HG02571 (cell line): ENCODE results near the gene SDK1.

ENCODE experiments used
- ATAC-seq: cut with Tn5 transposase; IDR thresholded peaks from one replicate; pipeline ENCODE4 v1.9.1; 2021; ENCODE audit warnings: mild to moderate bottlenecking, moderate library complexity; ENCODE audit not compliant: unreplicated experiment

Gene SDK1

DNA sequence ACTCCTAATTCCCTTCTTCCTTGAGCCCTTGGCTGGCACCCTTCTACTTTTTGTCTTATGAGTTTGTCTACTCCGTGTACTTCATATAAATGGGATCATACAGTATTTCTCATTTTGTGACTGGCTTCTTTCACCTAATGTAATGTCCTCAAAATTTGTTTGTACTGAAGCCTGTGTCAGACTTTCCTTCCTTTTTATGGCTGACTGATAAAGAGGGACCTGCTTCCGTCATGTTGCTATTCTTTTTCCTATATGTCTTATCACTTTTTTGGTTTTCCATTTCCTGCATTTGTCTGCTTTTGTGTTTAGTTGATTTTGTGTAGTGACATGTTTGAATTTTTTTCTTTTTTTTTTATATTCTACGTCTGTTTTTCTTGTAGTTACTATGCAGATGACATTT, 470.9 kb downstream of the SDK1 start:
- ATAC-seq, result no peak

DNA sequence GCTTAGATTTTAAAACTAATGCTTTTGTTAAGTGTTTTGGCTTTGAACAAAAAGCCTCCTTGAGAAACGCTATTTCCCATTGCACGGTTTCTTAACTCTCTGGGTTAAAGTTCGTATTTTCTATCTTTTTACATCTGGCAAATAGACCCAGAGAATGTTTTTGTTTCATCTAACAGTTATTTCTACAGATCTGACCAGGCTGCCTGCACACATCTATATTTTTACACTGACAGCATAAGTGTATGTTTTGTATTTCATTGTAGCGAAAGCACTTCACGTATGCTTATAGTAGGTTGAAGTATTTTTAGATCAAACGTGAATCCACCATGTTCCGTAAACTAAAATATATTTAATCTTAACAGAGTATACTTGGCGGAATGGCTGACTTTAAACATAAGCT, 477.3 kb downstream of the SDK1 start:
- ATAC-seq, result no peak

DNA sequence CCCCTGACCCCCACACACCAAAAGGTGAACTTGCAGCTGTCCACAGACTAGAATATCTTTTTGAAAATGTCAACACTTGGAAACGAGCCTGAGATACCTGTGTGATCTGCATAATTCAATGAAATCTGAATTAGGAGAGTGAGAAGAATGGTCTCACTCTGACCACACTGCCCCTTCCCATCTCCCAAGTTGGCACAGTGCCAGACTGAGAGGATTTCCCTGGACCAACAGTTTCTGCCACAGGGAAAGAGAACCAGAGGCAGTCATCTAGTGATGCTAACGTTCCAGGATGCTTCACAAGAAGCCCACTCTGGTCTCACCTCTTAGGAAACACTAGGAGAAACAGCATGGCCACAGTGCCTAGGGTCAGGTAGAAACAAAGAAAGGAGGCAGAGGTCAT, 479.0 kb downstream of the SDK1 start:
- ATAC-seq, result no peak

DNA sequence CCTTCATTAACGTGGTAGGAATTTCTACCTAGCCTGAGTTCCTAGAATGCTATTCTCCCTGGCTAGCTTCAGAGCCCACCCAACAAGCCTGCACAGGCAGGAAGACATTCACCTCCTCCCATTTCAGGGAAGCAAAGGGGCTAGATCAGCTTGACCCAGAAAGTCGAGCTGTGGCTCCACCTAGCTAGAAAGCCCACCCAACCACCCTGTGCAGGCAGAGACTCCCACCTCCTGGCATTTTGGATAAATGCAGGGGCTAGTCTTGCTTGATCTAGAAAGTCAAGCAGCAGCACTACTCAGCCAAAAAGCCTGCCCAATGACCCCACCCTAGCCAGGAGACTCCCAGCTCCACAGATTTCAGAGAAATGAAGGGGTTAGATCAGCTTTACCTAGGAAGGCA, 479.5 kb downstream of the SDK1 start:
- no peak for ATAC-seq

DNA sequence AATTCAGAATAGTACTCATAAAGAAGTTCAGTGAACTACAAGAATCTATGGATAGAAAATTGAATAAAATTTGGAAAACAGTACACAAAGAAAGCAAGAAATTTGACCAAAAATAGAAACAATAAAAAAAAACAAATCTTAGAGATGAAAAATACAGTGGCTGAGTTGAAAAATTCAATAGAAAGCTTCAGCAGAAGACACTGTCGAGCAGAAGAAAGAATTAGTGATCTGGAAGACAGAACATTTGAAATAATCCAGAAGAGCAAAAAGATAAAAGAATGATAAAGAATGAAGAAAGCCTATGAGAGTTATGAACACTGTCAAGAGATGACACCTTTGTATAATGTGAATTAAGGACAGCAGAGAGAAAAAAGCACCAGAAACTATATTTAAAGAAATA, 480.6 kb downstream of the SDK1 start:
- ATAC-seq, result no peak

DNA sequence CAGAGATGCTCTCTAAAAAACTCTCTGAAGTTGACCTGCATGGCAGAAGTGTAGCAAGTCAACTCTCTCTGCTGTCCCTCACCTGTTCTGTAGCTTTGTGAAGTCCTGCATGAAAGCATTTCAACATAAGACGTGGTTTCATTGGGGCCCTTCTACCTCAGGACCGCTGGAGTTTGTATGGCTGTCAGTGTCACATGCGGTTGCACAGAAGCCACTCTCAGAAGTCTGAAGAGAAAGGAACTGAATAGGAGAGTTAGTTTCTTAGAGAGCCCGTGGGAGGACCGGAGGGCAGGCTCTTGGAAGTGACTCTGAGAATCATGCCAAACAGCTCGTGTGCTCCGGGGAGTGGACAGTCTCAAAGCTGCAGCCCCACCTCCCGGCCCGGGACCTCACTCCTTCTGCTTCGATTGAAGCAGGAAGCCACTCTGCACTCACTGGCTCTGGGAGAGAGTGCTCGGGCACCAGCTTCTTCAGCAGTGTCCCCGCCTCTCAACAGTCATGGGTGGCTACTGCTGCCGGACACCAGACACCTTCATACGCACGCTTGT, 486.7 kb downstream of the SDK1 start:
- ATAC-seq, result no peak

DNA sequence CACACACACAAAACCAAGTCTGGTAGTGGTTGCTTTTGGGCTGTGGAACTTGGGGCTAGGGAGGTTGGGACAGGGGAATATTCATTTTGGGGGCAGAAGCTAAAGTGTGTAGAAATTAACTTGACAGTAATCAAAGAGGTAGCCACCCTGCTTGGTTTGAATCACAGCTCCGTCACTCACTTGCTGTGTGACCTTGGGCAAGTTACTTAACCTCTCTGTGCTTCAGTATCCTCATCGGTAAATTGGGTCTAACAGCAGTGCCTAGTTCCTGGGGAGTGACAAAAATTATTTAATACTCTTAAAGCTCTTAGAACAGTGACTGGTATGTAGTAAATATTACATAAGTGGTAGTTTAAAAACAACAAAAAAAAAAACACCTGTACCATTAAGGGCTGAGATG, 489.8 kb downstream of the SDK1 start:
- ATAC-seq, result no peak

DNA sequence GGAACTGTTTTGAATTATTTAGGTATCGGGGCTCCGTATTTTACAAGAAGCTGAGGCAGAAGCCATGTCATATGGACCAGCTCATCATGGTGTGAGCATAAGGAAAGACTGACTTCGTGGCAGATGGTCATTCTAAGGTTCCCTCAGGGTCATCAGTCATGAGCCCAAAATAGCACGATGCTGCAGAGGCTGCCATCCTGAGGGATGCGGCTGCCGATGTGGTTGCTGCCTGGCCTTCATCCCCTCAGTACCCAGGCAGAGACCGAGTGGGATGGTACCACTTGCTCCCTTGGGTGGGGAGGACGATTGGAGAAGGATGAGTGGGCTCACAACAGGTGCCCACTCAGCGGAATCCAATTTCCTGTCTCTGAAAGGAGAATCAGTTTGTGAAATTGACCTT, 490.3 kb downstream of the SDK1 start:
- no peak for ATAC-seq

DNA sequence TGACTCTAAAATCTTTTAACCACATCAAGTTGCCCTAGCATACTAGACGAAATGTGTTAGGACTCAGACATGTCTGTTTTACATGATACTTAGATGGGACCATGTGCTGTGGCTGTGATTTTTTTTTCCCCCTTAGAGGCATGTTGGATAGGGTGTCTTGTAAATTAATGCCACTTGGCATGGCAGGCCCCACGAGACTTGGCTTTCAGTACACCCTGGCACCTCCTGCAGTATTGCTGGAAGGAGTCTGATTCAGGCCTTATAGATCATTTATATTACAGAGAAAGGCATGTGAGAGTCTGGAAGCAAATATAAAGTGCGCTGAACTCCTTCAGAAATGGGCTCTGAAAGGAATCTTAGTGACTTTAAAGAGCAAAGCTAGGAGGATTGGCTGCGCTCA, 494.1 kb downstream of the SDK1 start:
- ATAC-seq, result no peak

DNA sequence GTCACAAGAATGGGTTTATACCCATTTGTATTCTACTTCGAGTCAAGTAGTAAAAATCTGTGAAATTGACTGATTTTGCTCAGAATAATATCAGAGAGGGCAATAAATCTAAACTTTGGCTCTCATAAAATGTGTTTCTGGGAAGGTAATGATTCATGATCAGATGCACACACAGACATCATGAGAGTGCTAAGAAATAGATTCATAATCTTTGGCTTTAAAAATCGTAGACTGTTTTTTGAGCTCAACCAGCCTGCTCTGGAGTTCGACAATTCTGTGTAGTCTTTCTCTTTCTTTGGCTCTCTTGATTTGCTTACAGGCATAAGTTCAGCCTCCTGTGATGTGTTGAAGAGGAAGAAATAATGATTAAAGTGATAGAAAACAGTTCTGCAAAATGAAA, 494.7 kb downstream of the SDK1 start:
- ATAC-seq, result no peak

DNA sequence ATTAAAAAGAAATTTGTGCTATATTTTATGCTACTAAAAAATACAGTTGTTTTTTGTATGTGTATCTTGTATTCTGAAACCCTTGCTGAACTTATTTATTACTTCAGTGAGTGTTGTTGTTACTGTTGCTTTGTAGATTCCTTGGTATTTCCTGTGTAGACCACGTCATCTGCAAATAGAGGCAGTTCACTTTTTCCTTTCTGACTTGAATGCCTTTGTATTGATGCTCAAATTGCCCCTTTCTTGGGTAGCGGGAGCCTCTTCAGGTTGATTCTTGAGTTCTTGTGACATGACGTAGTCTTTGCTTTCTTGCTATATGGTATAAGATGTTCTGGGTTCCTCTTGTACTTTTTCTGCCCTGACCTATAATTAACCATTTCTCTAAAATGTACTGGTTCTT, 504.1 kb downstream of the SDK1 start:
- ATAC-seq, result no peak

DNA sequence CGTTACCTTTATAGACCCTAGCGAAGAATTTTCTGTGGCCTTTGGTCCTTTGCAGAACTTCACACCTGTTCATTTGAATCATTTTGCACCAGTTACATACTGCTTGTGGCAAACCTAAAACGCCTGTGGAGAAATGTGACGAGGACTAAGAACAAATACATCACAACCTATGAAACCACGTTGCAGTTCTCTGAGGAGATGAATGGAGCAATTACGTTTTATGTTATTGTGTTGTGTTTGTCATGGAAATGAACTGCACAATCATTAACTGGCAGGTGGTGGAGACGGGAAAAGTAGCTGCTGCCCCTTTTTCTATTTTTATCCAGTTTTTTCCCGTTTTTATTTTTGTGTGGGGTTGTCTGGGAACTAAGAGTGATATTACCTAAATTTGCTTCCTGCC, 505.5 kb downstream of the SDK1 start:
- no peak for ATAC-seq

DNA sequence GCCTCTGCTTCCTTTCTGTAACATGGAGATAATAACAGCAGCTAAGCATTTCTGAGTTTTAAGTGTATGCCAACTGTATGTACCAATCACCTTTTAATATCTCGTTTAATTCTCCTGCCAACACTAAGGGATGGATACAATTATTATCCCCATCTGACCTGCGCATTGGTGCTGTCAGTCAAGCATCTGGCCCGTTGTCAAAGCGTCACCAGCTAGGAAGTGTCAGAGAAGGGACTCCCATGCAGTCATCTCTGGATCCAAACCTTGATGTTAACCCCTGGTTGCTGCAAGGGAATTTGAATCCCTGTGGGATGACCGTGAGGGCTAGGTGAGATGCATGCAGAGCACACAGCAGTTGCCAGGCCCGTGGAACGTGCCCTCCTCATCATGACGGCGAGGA, 506.8 kb downstream of the SDK1 start:
- ATAC-seq, result no peak

DNA sequence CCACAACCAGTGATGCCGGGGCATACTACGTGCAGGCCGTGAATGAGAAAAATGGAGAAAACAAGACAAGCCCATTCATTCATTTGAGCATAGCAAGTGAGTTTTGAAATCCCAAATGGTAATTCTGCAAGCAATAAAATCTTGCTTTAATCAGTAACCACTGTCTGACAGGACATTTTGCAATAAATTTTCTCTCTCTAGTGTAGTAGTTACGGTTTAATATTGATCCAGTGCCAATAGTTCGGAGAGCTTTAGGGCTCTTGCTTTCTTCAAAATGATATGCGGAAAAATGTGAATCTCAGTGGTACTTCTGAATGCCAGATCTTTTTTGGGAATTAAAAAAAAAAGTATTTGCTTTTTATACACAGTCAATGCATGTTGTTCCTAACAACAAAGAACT, 520.4 kb downstream of the SDK1 start:
- no peak for ATAC-seq

DNA sequence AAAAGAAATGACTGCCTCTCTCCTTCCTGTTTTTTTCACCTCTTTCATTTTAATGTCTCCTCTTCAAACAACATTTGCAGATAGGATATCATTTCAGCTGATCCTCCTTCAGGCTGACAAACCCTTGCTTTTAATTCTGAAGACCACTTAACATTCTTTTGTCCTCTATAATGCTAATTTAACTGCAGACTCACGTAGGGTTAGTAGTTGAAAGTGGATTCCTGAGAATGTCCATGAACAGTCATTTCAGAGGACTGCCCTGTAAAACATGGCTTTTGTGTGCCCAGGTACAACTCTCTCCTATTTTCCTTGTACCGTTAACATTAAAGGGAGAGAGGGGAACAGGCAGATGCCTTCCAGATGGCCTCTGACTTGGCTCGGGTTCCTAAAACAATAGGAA, 524.4 kb downstream of the SDK1 start:
- no peak for ATAC-seq

DNA sequence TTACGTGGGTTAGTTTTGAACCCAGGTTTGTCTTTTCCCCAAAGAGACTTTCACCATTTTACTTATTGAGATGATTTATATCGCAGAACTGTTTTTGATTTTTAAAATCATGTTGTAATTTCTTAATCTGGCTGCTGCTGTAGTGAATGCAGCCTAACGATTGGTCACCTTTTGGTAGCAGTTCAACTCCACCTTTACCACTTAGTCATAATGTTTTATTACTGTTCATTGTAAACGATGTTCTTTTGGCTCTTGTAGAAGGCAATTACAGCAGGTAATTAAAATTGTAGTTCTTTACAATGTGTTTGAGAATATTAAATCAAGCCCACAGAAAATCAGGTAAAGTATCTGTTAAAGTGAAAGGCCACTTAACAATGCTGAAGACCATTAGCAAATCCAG, 531.1 kb downstream of the SDK1 start:
- ATAC-seq, result no peak

DNA sequence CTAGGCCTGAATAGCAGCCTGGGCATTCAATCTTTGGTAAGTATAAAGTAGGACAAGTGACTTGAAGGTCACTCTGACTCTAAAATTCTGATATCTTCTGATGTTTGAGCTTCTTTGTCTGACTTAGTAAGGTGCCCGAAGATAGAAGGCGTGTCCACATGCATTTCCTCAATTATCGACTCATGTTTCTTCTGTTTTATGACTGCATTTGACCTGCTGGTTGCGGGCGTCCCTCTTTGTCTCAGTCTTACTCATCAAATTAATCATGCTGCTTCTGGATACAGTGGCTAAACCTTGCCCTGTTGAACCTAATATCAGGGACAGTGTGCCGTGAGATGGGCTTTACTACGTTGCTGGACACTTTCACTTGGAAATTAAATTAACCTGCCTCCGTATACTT, 534.1 kb downstream of the SDK1 start:
- ATAC-seq, result no peak

DNA sequence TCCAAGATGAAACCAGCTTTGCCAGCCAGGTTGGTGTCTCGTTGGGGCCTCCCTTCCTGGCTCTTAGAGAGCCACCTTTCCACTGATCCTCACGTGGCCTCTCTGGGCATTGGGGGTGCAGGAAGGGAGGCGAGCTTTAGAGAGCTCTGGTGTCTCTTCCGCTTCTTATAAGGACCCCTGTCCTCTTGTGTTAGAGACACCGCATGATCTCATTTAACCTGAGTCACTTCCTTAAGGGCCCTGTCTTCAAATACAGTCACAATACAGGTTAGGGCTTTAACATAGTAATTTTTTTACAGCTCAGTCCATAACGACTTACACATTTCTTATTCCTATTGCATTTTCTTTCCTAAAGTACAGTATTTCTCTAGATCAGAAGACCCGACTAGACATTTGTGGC, 535.8 kb downstream of the SDK1 start:
- ATAC-seq, result no peak

DNA sequence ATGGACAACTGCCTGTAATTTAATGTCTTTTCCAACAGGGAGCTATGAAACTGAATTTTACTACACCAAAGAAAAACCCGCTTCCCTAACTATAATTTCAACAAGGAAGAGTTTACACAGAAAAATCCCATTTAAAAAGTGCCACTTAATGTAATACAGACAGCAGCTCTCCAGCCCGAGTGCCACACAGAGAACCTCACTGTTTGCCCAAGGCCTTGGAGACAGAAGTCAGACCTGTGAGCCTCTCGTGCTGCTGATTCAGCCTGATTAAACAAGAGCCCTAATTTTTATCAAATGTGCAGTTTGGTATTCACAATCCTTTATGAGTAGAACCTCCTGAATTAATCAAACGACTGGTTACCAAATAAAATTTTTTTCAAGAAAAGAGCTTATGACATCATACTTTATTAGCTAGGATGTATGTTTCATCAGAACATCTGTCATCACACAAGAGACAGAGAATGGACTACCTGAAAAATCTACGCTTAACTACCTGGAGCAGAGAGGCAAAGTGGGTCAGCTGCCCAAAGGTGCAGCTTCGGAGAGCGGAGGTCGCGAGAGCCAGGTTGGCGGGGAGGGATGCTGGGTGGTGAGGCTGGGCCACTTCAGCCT, 543.6 kb downstream of the SDK1 start:
- ATAC-seq, result no peak

DNA sequence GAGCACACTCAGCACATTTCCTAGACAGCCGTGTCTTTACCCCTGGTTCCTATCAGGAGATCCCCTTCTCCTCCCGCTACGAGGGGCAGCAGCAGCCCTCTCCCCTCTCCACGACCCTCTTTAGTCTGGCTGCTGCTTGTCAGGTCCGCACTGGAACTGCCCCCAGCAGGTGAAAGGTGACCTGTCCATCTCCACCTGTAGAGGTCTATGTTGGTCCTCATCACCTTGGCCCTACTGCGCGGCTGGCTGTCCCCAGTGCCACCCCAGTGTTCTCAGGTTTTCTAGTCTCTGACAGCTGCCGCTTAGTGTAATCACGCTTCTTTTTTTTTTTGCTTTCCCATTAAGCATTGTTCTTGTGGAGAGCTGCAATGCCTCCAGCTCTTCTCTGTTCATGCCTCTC, 545.7 kb downstream of the SDK1 start:
- ATAC-seq, result no peak

DNA sequence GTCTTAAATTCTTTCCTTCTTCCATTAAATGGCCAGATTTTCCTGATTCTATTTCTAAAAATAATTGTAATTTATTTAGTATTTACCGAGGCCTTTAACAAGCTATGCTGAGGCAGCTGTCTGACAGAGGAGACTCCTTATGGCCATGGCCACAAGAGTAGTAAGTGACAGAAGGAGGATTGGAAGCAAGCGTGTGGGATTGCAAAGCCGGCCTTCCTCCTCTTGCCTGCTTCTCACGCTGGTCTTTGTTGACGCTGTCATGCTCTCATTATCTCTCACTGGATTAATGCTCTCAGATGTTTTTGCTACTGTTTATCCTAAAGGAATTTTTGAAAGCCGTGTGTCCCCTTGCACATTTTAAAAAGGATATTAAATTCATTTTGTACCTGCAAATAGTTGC, 546.3 kb downstream of the SDK1 start:
- no peak for ATAC-seq

DNA sequence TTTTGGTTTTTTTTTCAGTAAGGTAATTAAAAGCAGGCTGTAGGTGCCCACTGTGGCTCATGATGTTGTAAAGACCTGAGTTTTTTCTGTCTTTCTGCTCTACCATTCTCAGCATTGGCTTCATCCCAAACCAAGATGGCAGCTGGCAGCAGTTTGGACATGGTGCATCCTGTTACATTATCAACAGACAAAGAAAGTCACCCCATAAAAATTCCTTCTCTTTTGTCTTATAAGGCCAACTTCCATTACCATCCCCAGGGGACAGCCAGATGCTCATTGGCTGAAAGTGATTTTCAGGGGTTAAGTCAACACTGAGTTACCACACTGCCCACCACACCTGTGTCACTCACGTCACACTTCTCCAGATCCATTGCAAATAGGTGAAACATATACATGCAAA, 558.4 kb downstream of the SDK1 start:
- ATAC-seq, result no peak

DNA sequence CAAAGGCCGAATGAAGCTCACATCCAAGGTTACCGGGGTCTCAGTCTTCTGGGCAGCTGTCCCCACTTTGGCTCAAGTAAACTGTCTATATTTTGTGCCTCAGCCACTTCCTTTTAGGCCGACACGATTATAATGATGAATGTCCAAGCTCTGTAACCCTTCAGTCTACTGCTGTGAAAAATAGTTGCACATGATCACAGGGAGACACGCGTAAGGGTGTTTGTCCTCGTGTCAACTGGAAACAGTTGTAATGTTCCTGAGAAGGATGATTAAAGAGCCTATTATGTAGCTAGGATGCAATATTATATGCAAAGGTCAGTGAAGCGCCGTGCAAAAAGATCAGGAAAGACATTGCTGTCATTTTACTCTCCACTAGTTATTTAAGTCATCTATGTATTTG, 559.9 kb downstream of the SDK1 start:
- no peak for ATAC-seq
